Liver (tissue), 9 donors: ENCODE data around the gene UCKL1. TPM values are rescaled to one million over a fixed set of nuclear protein-coding genes. Genes with fewer than 3 reads are reported as not detected.

ENCODE experiments used
- DNase-seq: peaks from one replicate; pipeline ENCODE4 v3.0.0-alpha.2; 2017; ENCODE audit warnings: low spot score
- H3K27ac ChIP-seq, 2 donors: one replicate each; pipeline ENCODE4 v1.7.0; 2013; ENCODE audit warnings: inconsistent platforms in 2 of 2, low read length in 2 of 2, control low read depth in 1 of 2, low read depth in 1 of 2, mild to moderate bottlenecking in 1 of 2
- H3K27me3 ChIP-seq, 4 donors: one replicate each; pipeline versions ENCODE4 v1.6.1 to v1.7.0; 2013; ENCODE audit warnings: low read length in 3 of 4, inconsistent platforms in 1 of 4, mild to moderate bottlenecking in 1 of 4, moderate library complexity in 1 of 4; ENCODE audit not compliant: control insufficient read depth in 4 of 4, insufficient read depth in 4 of 4
- H3K36me3 ChIP-seq, 4 donors: one replicate each; pipeline versions ENCODE4 v1.6.1 to v1.7.0; 2013; ENCODE audit warnings: low read length in 3 of 4, mild to moderate bottlenecking in 3 of 4, low read depth in 1 of 4, moderate library complexity in 1 of 4; ENCODE audit not compliant: control insufficient read depth in 4 of 4, insufficient read depth in 3 of 4
- H3K4me1 ChIP-seq, 4 donors: one replicate each; pipeline versions ENCODE4 v1.6.1 to v1.7.0; 2013; ENCODE audit warnings: low read length in 3 of 4, mild to moderate bottlenecking in 3 of 4, moderate library complexity in 1 of 4; ENCODE audit not compliant: control insufficient read depth in 4 of 4, insufficient read depth in 4 of 4
- H3K4me3 ChIP-seq, 3 donors: one replicate each; pipeline versions ENCODE4 v1.6.1 to v1.7.0; 2013; ENCODE audit warnings: low read length in 3 of 3, control low read depth in 1 of 3, low read depth in 1 of 3, mild to moderate bottlenecking in 1 of 3
- H3K9ac ChIP-seq, 2 donors: one replicate each; pipeline ENCODE4 v1.7.0; 2013; ENCODE audit warnings: low read length in 2 of 2, mild to moderate bottlenecking in 2 of 2, moderate library complexity in 2 of 2, control low read depth in 1 of 2, low read depth in 1 of 2
- H3K9me3 ChIP-seq, 4 donors: one replicate each; pipeline versions ENCODE4 v1.6.1 to v1.7.0; 2013; ENCODE audit warnings: low read length in 3 of 4; ENCODE audit not compliant: control insufficient read depth in 4 of 4
- EGR1 ChIP-seq, 2 donors: IDR thresholded peaks; 2 replicates each; pipeline ENCODE4 v1.6.1; 2016 to 2018; ENCODE audit warnings: antibody characterized with exemption in 2 of 2, low read depth in 2 of 2
- FOXA1 ChIP-seq: IDR thresholded peaks from 2 replicates; pipeline ENCODE4 v1.6.1; 2016; ENCODE audit warnings: antibody characterized with exemption
- FOXA2 ChIP-seq: IDR thresholded peaks from 2 replicates; pipeline ENCODE4 v1.6.1; 2016; ENCODE audit warnings: antibody characterized with exemption
- GABPA ChIP-seq, 2 donors: IDR thresholded peaks in 1 of 2; conservative IDR thresholded peaks in 1 of 2; 2 replicates each; pipeline ENCODE4 v1.6.1; 2016; ENCODE audit warnings: antibody characterized with exemption in 2 of 2, mild to moderate bottlenecking in 1 of 2, moderate library complexity in 1 of 2
- HNF4A ChIP-seq, 2 donors: conservative IDR thresholded peaks; 2 replicates each; pipeline ENCODE4 v1.6.1; 2016; ENCODE audit warnings: antibody characterized with exemption in 2 of 2, mild to moderate bottlenecking in 2 of 2
- HNF4G ChIP-seq: IDR thresholded peaks from 2 replicates; pipeline ENCODE4 v1.6.1; 2016; ENCODE audit warnings: antibody characterized with exemption
- JUND ChIP-seq, 2 donors: IDR thresholded peaks; 2 replicates each; pipeline ENCODE4 v1.6.1; 2016; ENCODE audit warnings: antibody characterized with exemption in 2 of 2
- NR2F2 ChIP-seq: IDR thresholded peaks from 2 replicates; pipeline ENCODE4 v1.6.1; 2016; ENCODE audit warnings: antibody characterized with exemption
- RAD21 ChIP-seq, 2 donors: IDR thresholded peaks; 2 replicates each; pipeline ENCODE4 v1.6.1; 2016; ENCODE audit warnings: antibody characterized with exemption in 2 of 2, mild to moderate bottlenecking in 2 of 2
- RXRA ChIP-seq, 2 donors: IDR thresholded peaks; 2 replicates each; pipeline ENCODE4 v1.6.1; 2017 to 2018; ENCODE audit warnings: antibody characterized with exemption in 2 of 2, mild to moderate bottlenecking in 1 of 2
- SP1 ChIP-seq: IDR thresholded peaks from 2 replicates; pipeline ENCODE4 v1.6.1; 2018; ENCODE audit warnings: antibody characterized with exemption, mild to moderate bottlenecking
- TAF1 ChIP-seq: conservative IDR thresholded peaks from 2 replicates; pipeline ENCODE4 v1.6.1; 2016; ENCODE audit warnings: antibody characterized with exemption, mild to moderate bottlenecking
- YY1 ChIP-seq: IDR thresholded peaks from 2 replicates; pipeline ENCODE4 v1.6.1; 2016; ENCODE audit warnings: antibody characterized with exemption, mild to moderate bottlenecking
- WGBS: extraction: QIAGEN DNeasy Blood & Tissue Kit; methylation state at CpG from one replicate; pipeline ENCODE4 v1.1.7; 2013; 5-methylcytosine and 5-hydroxymethylcytosine counted together
- polyA plus RNA-seq, 2 donors: library from polyadenylated mRNA; stranded (reverse) in 1 of 2; unstranded in 1 of 2; fragments of 200-250 nt in 1 of 2; fragments of >200 nt in 1 of 2; fragmentation: Nextera tagmentation in 1 of 2; extraction: Ambion mirVana in 1 of 2; gene quantifications; one replicate each; pipeline versions ENCODE4 v1.2.1 to v1.2.3, GENCODE V29; 2013 to 2015
- total RNA-seq, 2 donors: library from RNA; depleted of rRNA; stranded (reverse); fragments of >200 nt; gene quantifications; one replicate each; pipeline ENCODE4 v1.2.3, GENCODE V29; 2014
- TF ChIP-seq, protein P1 (sequence below): fragments of 150-350 bp; IDR thresholded peaks from 2 replicates; pipeline ENCODE4 v1.5.1; 2017; ENCODE audit warnings: improper control_type of control experiment, low read depth, low read length; ENCODE audit not compliant: missing input control
- TF ChIP-seq, protein P2 (sequence below): IDR thresholded peaks from 2 replicates; pipeline ENCODE4 v1.6.1; 2016; ENCODE audit warnings: antibody characterized with exemption
- TF ChIP-seq, protein P3 (sequence below): IDR thresholded peaks from 2 replicates; pipeline ENCODE4 v1.6.1; 2016; ENCODE audit warnings: antibody characterized with exemption
- TF ChIP-seq, protein P4 (sequence below): IDR thresholded peaks from 2 replicates; pipeline ENCODE4 v1.6.1; 2016; ENCODE audit warnings: antibody characterized with exemption, mild to moderate bottlenecking
- TF ChIP-seq, protein P5 (sequence below): IDR thresholded peaks from 2 replicates; pipeline ENCODE4 v1.6.1; 2016; ENCODE audit warnings: antibody characterized with exemption
- donor health status: healthy.
- donor health status: healthy.
- donor health status: healthy.
- donor health status: healthy.
- donor health status: healthy.

Gene UCKL1
- total and polyA plus RNA-seq, 4 donors = 16.4 to 20.4 (median 18.3) TPM

DNA sequence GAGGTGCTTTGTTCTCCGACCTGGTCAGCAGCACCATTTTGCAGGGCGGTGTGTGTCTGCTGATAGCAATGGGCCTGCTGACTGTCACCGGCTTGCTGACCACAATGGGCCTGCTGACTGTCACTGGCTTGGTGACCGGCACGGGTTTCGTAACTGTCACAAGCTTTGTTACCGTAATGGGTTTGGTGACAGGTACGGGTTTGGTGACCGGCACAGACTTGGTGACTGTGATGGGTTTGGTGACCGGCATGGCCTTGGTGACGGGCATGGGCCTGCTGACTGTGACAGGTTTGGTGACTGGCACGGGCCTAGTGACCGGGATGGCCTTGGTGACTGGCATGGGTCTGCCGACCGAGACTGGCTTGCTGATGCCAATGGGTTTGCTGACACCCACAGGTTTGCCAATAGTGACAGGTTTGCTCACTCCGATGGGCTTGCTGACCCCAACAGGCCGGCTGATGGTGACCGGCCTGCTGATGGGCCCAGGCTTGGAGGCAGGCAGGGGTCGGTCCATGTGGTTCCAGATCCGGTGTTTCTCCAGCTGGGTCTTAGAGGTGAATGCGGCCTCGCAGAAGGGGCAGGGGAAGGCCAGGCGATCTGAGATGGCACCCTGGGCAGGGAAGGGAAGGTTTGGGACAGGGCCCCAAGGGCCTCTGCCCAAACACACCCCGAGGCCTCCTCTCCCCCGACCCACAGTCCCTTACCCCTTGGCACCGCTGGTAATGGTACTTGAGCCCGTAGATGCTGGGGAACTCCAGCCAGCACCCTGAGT lies 10.1 kb upstream of the UCKL1 start:
- Histone ChIP-seq H3K27ac (no peak overlapping the region), H3K27me3 (no peaks in the 10 kb centered on the region), H3K9ac (no peak overlapping the region), H3K4me3 (no peak overlapping the region), H3K4me1 (peaks cover 11 to 20% (median 18%) of the 10 kb centered on the region in 4 donors), H3K9me3 (no peaks in the 10 kb centered on the region), H3K36me3 (peaks cover 10 to 45% (median 18%) of the 10 kb centered on the region in 4 donors)
- TF ChIP-seq YY1 (no peak), JUND (IDR thresholded peaks at IDR 0.05) (no peak), GABPA (IDR thresholded peaks at IDR 0.05 in 1 of 2, conservative IDR thresholded peaks at IDR 0.05 in 1 of 2) (no peak), FOXA2 (no peak), EGR1 (IDR thresholded peaks at IDR 0.05; ENCODE audit: low read depth in 2 of 2) (no peak), HNF4G (no peak), RAD21 (IDR thresholded peaks at IDR 0.05) (no peak), FOXA1 (no peak), RXRA (IDR thresholded peaks at IDR 0.05) (no peak), TAF1 (no peak), NR2F2 (no peak), SP1 (no peak), HNF4A (conservative IDR thresholded peaks at IDR 0.05) (no peak)
- TF ChIP-seq, protein P1, sequence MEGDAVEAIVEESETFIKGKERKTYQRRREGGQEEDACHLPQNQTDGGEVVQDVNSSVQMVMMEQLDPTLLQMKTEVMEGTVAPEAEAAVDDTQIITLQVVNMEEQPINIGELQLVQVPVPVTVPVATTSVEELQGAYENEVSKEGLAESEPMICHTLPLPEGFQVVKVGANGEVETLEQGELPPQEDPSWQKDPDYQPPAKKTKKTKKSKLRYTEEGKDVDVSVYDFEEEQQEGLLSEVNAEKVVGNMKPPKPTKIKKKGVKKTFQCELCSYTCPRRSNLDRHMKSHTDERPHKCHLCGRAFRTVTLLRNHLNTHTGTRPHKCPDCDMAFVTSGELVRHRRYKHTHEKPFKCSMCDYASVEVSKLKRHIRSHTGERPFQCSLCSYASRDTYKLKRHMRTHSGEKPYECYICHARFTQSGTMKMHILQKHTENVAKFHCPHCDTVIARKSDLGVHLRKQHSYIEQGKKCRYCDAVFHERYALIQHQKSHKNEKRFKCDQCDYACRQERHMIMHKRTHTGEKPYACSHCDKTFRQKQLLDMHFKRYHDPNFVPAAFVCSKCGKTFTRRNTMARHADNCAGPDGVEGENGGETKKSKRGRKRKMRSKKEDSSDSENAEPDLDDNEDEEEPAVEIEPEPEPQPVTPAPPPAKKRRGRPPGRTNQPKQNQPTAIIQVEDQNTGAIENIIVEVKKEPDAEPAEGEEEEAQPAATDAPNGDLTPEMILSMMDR = no peak
- TF ChIP-seq, protein P2, sequence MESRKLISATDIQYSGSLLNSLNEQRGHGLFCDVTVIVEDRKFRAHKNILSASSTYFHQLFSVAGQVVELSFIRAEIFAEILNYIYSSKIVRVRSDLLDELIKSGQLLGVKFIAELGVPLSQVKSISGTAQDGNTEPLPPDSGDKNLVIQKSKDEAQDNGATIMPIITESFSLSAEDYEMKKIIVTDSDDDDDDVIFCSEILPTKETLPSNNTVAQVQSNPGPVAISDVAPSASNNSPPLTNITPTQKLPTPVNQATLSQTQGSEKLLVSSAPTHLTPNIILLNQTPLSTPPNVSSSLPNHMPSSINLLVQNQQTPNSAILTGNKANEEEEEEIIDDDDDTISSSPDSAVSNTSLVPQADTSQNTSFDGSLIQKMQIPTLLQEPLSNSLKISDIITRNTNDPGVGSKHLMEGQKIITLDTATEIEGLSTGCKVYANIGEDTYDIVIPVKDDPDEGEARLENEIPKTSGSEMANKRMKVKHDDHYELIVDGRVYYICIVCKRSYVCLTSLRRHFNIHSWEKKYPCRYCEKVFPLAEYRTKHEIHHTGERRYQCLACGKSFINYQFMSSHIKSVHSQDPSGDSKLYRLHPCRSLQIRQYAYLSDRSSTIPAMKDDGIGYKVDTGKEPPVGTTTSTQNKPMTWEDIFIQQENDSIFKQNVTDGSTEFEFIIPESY = no peak
- TF ChIP-seq, protein P3, sequence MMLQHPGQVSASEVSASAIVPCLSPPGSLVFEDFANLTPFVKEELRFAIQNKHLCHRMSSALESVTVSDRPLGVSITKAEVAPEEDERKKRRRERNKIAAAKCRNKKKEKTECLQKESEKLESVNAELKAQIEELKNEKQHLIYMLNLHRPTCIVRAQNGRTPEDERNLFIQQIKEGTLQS = no peak
- TF ChIP-seq, protein P4, sequence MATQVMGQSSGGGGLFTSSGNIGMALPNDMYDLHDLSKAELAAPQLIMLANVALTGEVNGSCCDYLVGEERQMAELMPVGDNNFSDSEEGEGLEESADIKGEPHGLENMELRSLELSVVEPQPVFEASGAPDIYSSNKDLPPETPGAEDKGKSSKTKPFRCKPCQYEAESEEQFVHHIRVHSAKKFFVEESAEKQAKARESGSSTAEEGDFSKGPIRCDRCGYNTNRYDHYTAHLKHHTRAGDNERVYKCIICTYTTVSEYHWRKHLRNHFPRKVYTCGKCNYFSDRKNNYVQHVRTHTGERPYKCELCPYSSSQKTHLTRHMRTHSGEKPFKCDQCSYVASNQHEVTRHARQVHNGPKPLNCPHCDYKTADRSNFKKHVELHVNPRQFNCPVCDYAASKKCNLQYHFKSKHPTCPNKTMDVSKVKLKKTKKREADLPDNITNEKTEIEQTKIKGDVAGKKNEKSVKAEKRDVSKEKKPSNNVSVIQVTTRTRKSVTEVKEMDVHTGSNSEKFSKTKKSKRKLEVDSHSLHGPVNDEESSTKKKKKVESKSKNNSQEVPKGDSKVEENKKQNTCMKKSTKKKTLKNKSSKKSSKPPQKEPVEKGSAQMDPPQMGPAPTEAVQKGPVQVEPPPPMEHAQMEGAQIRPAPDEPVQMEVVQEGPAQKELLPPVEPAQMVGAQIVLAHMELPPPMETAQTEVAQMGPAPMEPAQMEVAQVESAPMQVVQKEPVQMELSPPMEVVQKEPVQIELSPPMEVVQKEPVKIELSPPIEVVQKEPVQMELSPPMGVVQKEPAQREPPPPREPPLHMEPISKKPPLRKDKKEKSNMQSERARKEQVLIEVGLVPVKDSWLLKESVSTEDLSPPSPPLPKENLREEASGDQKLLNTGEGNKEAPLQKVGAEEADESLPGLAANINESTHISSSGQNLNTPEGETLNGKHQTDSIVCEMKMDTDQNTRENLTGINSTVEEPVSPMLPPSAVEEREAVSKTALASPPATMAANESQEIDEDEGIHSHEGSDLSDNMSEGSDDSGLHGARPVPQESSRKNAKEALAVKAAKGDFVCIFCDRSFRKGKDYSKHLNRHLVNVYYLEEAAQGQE = no peak
- TF ChIP-seq, protein P5, sequence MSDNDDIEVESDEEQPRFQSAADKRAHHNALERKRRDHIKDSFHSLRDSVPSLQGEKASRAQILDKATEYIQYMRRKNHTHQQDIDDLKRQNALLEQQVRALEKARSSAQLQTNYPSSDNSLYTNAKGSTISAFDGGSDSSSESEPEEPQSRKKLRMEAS = no peak
- no peak for DNase-seq
- WGBS = 97% methylated on average over 27 of the region's 27 CpGs
